A172 (cell line): ENCODE measurements around the gene L3MBTL1. TPM values are rescaled to one million over a fixed set of nuclear protein-coding genes. Genes with fewer than 3 reads are reported as not detected.

Experiments used
- DNase-seq: peaks from one replicate; pipeline ENCODE4 v3.0.0-alpha.2; 2015; ENCODE audit warnings: low spot score
- total RNA-seq: library from RNA; depleted of rRNA; stranded (reverse); fragments of >200 nt; shearing (Covaris generic); gene quantifications from 2 replicates; pipeline ENCODE4 v1.2.3, GENCODE V29; 2014

Gene L3MBTL1
- total RNA-seq, 1 experiment from 2014 or later = 5.0 TPM

DNA sequence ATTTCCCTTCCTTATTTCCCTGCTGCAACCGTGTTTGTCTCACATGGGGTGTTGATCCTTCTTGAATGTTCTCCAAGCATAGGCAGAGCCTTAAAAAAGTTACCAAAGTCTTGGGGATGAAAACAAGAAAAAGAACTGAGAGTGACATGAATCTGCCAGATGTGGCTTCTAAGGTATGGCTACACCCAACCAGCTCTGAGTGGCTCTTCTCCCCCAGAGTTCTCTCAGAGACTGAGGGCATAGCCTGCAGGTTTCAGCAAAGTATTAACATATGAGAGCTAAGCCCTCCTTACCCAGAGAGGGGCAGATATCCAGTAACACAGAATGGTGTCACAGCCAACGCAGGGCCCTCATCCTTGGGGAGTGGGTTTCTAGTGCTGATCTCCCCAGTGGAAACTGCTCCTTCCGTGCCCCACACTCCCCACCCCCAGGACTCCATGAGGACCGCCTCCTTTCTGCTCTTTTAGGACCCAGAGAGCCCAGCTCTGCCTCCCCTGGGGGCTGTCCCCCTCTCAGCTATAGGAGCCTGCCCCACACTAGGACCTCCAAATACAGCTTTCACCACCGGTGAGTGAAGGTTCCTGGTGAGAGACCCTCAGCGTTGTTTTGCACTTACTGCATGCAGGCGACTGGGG lies 28.0 kb downstream of the L3MBTL1 start:
- no peak for DNase-seq

DNA sequence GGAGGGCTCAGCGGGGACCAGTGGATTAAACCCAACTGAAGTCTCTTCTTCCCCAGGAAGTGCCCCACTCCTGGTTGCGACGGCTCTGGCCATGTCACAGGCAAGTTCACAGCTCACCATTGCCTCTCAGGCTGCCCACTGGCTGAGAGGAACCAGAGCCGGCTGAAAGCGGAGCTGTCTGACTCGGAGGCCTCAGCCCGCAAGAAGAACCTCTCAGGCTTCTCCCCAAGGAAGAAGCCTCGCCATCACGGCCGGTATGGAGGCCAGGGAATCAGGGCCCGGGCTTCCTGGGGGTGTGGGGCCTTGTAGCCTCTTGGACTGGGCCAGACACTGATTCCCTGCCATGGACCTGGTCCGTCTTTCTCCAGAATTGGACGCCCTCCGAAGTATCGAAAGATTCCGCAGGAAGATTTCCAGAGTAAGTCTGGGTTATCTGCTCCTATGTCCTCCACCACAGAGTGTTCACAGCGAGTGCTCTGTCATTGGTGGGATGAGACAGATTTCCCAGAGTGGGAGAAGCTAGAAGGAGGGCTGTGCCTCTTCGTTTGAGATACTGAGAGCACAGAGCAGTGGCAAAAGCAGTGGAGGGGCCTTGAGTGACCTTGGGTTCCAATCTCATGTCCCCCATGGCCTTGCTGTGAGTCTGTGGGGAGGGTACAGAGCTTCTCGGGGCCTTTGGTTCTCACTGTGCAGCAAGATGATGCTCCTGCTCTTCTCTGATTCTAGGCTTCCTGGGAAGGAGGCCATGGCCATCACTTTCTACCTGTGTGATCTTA lies 28.7 kb downstream of the L3MBTL1 start:
- DNase-seq = no peak

GRCh38 chr20:43536817-43537440 lies 29.4 kb downstream of the L3MBTL1 start:
- DNase-seq = peak; percentile 19

- peak; percentile 63 for DNase-seq
Measured at GRCh38 chr20:43537921-43538877, 30.7 kb downstream of the L3MBTL1 start.

DNA sequence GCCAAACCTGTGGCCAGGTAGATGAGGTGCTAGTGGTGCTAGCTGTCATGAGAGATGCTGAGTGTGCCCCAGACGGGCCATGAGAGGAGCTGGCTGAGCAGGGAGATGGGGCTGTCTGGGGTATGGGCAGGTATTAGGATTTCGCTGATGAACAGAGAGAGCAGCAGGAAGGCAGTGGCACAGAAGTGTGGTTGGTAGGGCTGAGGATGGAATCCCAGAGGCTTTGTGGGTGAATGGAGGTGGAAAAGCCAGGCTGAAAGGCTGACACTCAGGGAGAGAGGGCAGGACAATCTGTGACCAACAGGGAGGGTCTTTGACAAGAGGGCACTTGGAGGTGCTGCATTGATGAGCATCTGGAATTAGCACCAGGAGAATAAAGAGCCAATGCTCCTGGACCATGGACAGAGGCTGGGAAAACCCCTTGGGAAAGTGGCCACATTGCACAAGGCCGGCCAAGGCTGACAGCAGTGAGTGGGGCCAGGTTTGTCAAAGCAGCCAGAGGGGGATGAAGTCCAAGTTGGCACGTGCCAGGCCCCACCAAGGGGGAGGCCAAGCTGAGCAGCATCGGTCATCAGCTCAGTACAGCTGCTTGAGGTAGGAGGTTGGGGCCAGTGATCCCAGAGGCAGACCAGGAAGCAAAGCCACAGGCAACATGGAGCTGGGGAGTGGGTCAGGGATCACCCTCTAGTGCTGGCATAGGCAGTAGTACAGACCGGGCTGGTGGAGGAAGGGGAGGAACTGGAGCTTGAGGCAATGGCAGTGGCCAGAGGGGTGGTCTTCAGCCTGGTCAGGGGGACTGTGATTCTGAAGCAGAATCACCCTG lies 31.6 kb downstream of the L3MBTL1 start:
- DNase-seq = no peak

GRCh38 chr20:43539975-43540672 lies 32.6 kb downstream of the L3MBTL1 start:
- no peak for DNase-seq

- DNase-seq = no peak
Measured at GRCh38 chr20:43540673-43541060, 33.2 kb downstream of the L3MBTL1 start.

DNA sequence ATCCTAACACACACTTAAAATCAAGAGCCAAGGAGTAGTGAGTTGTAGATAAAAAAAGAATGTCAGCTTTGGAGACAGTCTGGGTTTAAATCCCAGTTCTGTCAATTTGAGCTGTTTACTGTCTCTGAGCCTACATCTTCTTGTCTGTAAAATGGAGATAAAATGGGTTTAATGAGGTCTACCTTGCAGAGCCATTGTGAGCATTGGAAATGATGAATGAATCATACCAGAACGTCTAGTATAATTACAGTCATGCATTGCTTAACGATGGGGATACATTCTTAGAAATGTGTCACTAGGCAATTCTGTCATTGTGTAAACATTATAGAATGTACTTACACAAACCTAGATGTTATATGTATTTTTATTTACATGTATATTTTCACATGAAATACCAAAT lies 33.7 kb downstream of the L3MBTL1 start:
- peak; percentile 55 for DNase-seq

DNA sequence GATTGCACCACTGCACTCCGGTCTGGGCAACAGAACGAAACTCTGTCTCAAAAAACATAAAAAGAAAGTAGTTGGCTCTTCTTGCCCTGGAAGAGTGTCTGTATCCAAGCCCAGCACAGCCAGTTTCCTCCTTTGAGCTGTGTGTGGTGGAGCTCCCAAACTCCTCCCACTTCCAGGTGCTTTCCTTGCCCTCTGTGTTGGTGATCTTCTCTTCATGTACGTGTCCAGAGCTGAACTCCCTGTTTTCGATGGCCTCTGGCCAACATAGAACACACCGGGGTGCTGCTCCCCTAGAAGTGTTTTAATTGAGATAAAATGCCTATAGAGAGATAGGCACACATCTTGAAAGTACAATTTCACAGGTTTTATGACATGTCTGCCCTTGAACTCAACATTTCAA lies 34.7 kb downstream of the L3MBTL1 start:
- no peak for DNase-seq

DNA sequence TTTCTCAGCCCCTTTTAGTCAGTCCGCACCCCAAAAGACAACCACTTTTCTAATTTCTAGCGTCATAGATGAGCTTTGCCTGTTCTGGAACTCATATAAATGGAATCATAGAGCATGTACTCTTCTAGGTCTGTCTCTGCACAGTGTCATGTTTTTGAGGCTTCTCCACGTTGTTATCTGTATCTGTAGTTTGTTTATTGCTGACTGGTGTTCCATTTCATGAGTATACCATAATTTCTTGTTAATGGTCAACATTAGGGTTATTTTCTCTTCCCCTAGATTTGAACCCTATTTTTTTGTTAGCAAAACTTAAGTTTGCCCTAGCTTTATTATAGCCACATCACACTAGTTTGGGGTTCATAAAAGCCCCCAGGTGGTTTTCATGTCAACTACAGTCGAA lies 35.2 kb downstream of the L3MBTL1 start:
- DNase-seq = no peak

DNA sequence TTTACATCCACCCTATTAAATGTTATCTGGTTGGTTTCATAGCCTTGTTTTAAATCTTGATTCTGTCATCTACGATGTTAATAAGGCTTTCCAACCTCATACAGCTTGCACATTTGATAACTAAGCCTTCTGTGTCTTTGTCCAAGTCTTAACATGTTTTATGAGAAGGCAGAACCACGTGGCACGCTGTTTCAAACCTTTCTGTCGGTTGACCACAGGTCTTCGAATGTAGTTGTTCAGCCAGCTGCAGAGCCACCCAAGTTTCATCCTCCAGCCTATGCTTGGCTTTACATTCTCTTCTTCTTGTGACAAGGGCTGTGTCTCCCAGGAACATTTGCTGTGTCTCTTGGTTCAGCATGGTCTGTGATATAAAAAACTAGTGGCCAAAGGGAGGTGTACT lies 35.6 kb downstream of the L3MBTL1 start:
- DNase-seq = no peak

DNA sequence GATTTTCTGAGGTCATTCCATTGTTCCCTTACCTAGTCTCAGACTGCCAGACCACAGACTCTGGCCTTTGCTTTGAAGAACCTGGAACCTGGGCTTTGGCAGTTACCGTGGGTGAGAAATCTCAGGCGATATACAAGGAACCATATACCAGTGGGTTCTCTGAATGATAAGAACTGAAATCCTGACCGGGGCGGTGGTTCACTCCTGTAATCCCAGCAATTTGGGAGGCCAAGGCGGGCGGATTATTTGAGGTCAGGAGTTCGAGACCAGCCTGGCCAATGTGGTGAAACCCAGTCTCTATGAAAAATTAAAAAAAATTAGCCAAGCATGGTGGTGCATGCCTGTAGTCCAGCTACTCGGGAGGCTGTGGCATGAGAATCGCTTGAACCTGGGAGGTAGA lies 37.0 kb downstream of the L3MBTL1 start:
- no peak for DNase-seq

- no peak for DNase-seq
Measured at GRCh38 chr20:43545837-43546578, 38.5 kb downstream of the L3MBTL1 start.

- DNase-seq = no peak
Measured at GRCh38 chr20:43548273-43548880, 40.9 kb downstream of the L3MBTL1 start.

- DNase-seq = no peak
Measured at GRCh38 chr20:43549416-43550065, 42.0 kb downstream of the L3MBTL1 start.

DNA sequence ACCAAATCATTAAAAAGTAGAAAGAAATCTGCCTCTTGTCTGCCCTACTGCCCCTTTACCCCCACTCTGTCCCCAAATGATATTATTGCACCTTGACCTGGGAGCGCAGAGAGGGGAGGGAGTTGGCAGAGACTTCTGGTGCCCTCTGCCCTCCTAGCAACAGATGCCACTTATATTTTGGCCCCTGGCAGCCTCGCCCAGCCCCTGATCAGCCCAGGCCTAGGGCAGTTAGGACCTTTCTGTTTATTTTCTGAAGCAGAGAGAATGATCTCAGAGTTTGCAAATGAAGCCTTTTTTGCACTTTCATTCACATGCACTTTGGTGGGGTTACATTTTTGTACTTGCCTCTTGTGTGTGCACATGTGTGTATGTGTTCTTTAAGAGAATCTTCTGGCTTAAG lies 43.0 kb downstream of the L3MBTL1 start:
- no peak for DNase-seq

DNA sequence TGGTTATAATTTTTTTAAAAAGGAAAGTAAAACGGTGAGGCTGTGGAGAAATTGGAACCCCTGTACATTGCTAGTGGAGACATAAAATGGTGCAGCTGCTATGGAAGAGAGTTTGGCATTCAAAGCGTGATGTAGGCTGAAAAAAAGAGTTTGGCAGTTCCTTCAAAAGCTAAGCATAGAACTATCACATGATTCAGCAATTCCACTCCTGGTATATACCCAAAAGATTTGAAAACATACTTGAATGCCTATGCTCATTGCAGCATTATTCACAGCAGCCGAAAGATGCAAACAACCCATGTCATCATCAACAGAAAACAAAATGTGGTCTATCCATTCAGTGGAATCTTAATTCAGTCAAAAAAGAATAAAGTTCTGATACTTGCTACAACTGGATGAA lies 46.9 kb downstream of the L3MBTL1 start:
- no peak for DNase-seq

DNA sequence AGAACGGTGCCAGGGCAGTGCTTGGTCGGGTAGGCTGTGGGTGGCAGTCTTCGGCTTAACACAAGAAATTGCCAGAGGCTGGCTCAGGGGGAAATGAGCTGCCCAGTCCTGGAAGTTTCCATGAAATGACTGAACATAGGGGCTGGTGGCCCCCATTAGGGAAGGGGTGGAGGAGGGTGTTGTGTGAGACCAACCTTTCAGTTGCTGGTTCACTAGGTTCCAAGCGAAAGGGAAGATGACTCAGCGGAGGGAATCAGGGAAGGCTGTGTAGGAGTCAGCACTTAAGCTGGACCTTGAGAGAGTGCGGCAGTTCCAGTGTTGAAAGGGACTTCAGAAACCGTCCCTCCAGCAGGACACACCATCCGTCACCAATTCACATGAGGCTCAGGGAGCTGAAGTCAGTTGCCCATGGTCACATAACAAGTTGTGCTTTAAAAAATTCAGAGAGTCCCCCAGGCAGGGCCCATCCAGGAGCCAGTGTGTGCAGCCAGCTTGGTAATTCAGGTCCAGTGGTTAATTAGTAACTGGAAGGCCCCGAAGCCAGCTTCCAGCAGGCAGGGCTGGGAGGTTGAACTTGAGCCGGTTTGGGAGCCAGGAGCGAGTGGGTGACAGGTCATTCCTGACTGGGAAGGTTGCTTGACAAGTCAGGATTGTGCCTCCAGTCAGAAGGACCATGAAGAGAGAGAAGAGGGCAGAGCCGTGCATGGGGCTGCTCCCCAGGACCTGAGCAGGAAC lies 51.1 kb downstream of the L3MBTL1 start, which contains the start of gene SGK2:
Gene SGK2, plus strand, starts transcription at position 616 of the 735 bp plus-strand sequence. CDS start 7,469 bp downstream, outside the sequence.
- DNase-seq = peak; percentile 46
